Omental fat pad (tissue), 4 donors: ENCODE data around the gene ELFN2. TPM values are rescaled to one million over a fixed set of nuclear protein-coding genes. Genes with fewer than 3 reads are reported as not detected.
"Not testable (repeated sequence)": the region's sequence is repeated elsewhere in the genome, so short reads cannot be mapped to it uniquely, and the experiment has no call there.

Experiments
- ATAC-seq: fragments of 150-250 bp; one replicate; pipeline ENCODE4 v1.9.1; 2016; ENCODE audit warnings: mild to moderate bottlenecking, moderate library complexity; ENCODE audit not compliant: low FRiP score
- DNase-seq: peaks from one replicate; pipeline ENCODE4 v3.0.0-alpha.2; 2019; ENCODE audit warnings: low spot score
- CTCF ChIP-seq, 3 donors: fragments of 450-650 bp; IDR thresholded peaks; one replicate each; pipeline ENCODE4 v1.5.1; 2016 to 2017; ENCODE audit warnings: antibody characterized with exemption in 3 of 3, mild to moderate bottlenecking in 3 of 3, moderate library complexity in 2 of 3
- total RNA-seq, 4 donors: library from RNA; depleted of rRNA; stranded (reverse); fragments of >200 nt; gene quantifications; one replicate each; pipeline ENCODE4 v1.1.0, GENCODE V29; 2016

The ELFN2 gene
- total RNA-seq, 4 donors from 2014 or later, result 0.32 TPM; not detected in 3

- no peak for ATAC-seq
- DNase-seq, result no peak
- no peak for TF ChIP-seq CTCF (IDR thresholded peaks at IDR 0.05)
These were observed 23.9 kb downstream of the ELFN2 start for GRCh38 chr22:37403267-37403960.

GRCh38 chr22:37402184-37402506 is 25.1 kb downstream of the ELFN2 start:
- DNase-seq (no peak), ATAC-seq (no peak)
- TF ChIP-seq CTCF (IDR thresholded peaks at IDR 0.05), result no peak

- no peak for TF ChIP-seq CTCF (IDR thresholded peaks at IDR 0.05)
- ATAC-seq (no peak), DNase-seq (no peak)
These were observed 25.7 kb downstream of the ELFN2 start for GRCh38 chr22:37401401-37402183.

- no peak for TF ChIP-seq CTCF (IDR thresholded peaks at IDR 0.05)
- DNase-seq (no peak), ATAC-seq (no peak)
These were observed 26.6 kb downstream of the ELFN2 start for GRCh38 chr22:37400719-37401118.

GRCh38 chr22:37399457-37399856 is 27.8 kb downstream of the ELFN2 start:
- not testable (repeated sequence) for DNase-seq, ATAC-seq

GRCh38 chr22:37397226-37397625 is 30.1 kb downstream of the ELFN2 start:
- DNase-seq, result no peak
- TF ChIP-seq CTCF (IDR thresholded peaks at IDR 0.05), result no peak
- ATAC-seq, result no peak

- TF ChIP-seq CTCF (IDR thresholded peaks at IDR 0.05), result no peak
- ATAC-seq (no peak), DNase-seq (no peak)
These were observed 30.7 kb downstream of the ELFN2 start for GRCh38 chr22:37396488-37397084.
